ENCODE data around the gene FBP2.
"Not testable (repeated sequence)": the region's sequence is repeated elsewhere in the genome, so short reads cannot be mapped to it uniquely, and the experiment has no call there.

FBP2 gene

GRCh38 chr9:94606646-94607422, 13.2 kb upstream of the FBP2 start:
- DNase-seq (ENCODE audit: low read depth) = no peak

- peak; percentile 62 for DNase-seq (ENCODE audit: low read depth)
Observed at GRCh38 chr9:94603259-94604160, 9.9 kb upstream of the FBP2 start.

DNA sequence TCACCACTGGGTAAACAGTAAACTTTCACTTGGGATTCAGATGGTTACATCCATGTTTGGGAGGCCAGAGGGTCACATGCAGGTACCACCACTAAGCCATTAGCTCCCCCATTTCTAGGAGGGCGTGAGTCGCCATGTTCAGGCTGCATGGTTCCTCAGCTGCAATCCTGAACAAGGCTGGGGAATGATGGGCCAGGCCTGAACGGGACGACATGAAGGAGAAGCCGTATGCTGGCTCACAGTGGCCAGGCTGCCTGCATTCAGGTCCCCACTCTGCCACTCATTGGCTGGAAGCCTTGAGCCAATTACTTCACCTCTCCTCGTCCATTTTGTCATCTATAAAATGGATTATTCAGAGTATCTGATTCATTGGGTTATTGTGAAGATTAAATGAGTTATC, 9.0 kb upstream of the FBP2 start:
- no peak for DNase-seq (ENCODE audit: low read depth)

DNA sequence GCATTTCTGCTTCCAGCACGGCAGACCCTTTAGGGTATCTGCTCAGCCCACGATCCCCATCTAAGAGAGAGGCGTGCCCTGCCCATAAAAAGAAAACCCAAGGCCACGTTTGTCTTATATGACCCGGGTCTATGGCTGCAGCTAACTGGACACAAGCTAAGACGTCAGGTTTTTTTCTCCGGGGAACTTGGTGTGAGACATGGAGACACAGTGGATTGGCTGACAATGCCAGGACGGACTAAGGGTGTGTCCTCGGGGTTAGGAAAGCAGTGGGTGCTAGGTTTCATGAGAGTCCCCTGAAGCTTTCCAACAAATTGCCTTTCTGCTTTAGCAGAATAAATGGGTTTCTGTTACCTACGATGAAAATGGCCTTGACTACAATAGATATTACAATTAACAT, 7.1 kb upstream of the FBP2 start:
- DNase-seq (ENCODE audit: low read depth) = no peak

- no peak for DNase-seq (ENCODE audit: low read depth)
Observed at GRCh38 chr9:94600258-94600657, 6.6 kb upstream of the FBP2 start.

DNA sequence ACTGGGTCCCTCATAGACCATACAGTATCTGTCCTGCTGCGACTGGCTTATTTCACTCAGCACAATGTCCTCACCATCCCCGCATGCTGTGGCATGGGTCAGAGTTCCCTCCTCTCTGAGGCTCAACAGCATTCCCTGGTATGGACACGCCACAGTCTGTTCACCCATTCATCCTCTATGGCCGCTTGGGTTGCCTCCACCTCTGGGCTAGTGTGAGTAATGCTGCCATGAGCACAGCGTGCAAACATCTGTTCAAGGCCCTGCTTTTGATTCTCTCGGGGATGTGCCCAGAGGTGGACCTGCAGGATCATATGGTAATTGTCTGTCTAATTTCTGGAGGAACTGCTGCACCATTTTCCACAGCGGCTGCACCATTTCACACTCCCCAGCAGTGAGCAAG, 5.5 kb upstream of the FBP2 start:
- no peak for DNase-seq (ENCODE audit: low read depth)

- DNase-seq (ENCODE audit: low read depth) = not testable (repeated sequence)
Observed at GRCh38 chr9:94592683-94593082, 941 bp downstream of the FBP2 start.

DNA sequence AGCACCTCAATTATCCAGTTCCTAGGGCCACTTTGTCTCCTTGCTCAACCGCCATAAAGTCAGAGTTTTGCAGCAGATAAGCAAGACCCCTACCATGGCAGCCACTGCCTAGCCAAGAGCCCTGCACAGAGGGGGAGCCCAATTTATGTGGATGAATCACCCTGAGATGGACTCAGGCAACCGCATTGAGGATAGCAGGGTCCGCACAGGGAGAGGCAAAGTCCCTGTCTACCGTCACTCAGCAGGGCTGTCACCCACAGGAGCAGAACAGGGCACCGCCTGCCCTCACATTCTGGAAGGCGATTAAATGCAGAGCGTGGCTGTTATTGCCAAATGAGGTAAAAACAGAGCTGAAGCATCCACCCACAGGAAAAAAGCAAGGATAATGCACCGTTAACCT, 1.7 kb downstream of the FBP2 start:
- no peak for DNase-seq (ENCODE audit: low read depth)

DNA sequence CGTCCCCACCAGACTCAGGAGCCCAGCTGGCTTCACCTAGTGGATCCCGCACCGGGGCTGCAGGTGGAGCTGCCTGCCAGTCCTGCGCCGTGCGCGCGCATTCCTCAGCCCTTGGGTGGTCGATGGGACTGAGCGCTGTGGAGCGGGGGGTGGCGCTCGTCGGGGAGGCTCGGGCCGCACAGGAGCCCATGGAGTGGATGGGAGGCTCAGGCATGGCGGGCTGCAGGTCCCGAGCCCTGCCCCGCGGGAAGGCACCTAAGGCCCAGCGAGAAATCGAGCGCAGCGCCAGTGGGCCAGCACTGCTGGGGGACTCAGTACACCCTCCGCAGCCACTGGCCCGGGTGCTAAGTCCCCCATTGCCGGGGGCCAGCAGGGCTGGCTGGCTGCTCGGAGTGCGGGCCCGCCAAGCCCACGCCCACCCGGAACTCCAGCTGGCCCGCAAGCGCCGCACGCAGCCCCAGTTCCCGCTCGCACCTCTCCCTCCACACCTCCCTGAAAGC, 2.5 kb downstream of the FBP2 start:
- DNase-seq (ENCODE audit: low read depth) = not testable (repeated sequence)

DNA sequence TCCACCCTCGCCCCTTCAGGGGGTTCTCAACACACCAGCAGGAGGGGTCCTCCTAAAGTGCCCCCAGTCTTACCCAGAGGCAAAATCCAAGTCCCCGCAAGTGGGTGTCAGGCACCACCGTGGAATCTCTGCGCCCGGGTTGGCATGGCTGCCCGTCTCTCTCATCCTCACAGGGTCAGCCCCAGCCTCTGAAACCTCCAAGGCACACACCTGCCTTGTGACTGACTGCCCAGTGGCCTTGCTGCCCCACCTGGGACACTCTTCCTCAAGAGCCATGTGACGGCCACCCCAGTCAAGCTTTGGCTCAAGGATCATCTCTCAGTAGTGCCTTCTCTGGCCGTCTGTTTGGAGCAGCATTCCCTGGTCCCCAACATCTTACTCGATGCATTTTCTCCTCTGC, 4.9 kb downstream of the FBP2 start:
- no peak for DNase-seq (ENCODE audit: low read depth)

- no peak for DNase-seq (ENCODE audit: low read depth)
Observed at GRCh38 chr9:94586814-94587213, 6.8 kb downstream of the FBP2 start.

- DNase-seq (ENCODE audit: low read depth) = no peak
Observed at GRCh38 chr9:94586316-94586715, 7.3 kb downstream of the FBP2 start.

- no peak for DNase-seq (ENCODE audit: low read depth)
Observed at GRCh38 chr9:94584555-94584954, 9.1 kb downstream of the FBP2 start.

GRCh38 chr9:94581728-94582127, 11.9 kb downstream of the FBP2 start:
- DNase-seq (ENCODE audit: low read depth) = no peak

DNA sequence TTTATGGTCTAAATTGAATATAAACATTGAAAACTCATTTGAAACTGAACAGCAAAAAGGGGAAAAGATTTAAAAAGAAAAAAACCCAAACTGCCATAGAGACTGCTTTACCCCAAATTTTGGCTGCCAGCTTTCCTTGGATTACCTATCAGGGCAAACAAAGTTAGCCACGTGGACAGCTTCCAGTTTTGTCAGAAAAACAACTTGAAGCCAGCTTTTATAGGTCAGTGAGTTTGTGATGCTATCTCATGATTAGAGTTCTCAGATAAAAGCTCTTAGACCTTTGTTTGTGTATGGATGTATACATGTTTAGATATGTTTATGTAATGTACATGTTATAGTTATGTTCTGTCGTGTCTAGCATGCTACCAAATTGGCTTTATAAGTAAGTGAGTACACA, 16.1 kb downstream of the FBP2 start:
- DNase-seq (ENCODE audit: low read depth) = no peak

DNA sequence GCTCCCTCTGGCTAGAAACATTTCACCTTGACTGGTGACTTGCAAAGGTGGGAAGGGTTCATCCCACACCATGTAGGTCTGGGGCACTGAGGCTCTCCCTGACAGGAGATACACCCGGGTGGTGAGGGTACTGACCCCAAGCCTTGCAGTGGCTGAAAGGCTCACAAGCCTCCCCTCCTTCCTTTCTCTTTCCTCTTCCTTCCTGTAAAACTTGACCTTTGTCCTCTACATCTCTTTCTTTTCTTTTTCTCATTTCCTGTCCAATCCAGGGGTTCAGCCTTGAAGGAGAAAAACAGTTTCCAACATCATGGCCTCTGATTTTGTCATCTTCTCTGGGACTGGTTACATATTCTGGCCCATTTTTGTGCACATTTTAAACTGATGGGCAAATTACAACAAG, 16.6 kb downstream of the FBP2 start:
- no peak for DNase-seq (ENCODE audit: low read depth)

- DNase-seq (ENCODE audit: low read depth) = no peak
Observed at GRCh38 chr9:94576131-94576530, 17.5 kb downstream of the FBP2 start.

DNA sequence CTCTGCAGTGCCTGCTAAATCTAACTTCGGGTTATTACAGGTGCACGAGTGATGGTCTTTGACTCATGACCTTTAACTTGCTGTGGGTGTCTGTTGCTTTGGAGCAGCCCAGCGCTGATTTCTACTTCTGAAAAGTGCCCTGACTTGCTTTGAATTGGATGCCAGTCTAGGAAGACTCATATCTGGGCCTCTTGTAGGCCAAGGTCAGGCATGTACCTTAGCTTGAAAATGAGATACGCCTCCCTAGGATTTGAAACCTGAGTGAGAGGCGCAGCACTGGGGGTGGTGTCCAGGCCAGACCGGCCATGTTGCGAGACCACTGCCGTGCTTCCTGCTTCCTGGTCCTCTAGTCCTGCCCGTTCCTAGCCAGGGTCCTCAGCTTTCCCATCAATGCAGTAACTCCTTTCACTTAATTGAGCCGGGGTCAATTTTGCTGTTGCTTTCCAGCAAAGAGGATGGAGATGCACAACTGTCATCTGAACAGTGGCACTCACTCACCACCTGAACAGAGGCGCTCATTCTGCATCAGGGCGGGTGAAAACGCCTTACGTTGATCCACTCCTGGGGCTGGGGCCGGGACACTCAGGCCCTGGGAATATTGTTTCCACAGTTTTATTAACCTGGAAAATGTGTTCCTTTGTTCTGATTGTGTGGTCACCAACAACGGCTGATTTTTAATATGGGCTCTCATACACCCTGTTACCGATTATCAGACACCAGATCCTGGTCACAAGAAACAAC, 24.5 kb downstream of the FBP2 start:
- no peak for DNase-seq (ENCODE audit: low read depth)

GRCh38 chr9:94568250-94568889, 25.3 kb downstream of the FBP2 start:
- no peak for DNase-seq (ENCODE audit: low read depth)

DNA sequence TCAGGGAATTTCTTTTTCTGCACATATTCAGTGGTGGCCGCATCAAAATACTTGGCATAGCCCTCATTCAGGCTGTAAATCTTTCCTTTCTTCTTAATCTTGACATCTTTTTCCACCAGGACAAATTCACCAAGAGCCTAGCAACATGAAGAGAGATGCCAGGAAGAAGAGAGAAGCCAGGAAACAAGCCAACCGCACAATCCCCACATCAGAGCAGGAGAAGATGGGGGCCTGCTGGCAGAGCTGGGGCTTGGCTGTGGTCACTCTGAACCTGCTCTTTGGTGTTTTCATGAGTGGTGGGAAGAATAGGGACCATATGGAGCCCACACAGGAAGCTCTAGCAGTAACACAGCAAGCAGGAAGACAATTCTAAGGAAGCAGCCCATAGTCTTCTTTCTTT, 26.4 kb downstream of the FBP2 start:
- no peak for DNase-seq (ENCODE audit: low read depth)

- DNase-seq (ENCODE audit: low read depth) = no peak
Observed at GRCh38 chr9:94566550-94566949, 27.1 kb downstream of the FBP2 start.

DNA sequence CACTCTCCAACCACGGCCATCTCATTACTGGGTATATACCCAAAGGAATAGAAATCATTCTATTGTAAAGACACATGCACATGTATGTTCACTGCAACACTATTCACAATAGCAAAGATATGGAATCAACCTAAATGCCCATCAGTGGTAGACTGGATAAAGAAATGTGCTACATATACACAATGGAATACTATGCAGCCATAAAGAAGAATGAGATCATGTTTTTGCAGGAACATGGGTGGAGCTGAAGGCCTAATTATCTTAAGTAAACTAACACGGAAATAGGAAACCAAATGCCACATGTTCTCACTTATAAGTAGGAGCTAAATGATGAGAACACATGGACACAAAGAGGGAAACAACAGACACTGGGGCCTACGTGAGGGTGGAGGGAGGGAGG, 29.3 kb downstream of the FBP2 start:
- DNase-seq (ENCODE audit: low read depth) = not testable (repeated sequence)
